ENCODE measurements around the gene CDH13. TPM values are rescaled to one million over a fixed set of nuclear protein-coding genes. Genes with fewer than 3 reads are reported as not detected.

Gene CDH13
- total and polyA plus RNA-seq, 2 experiments from 2014 or later: 1.6 to 4.4 TPM

- TF ChIP-seq JUNB (IDR thresholded peaks at IDR 0.05; ENCODE audit: unreplicated experiment) (no peak), CTCF (conservative IDR thresholded peaks at IDR 0.05; ENCODE audit: low read depth in 2 of 2) (no peak)
Measured at GRCh38 chr16:83711069-83711468, 1084.3 kb downstream of the CDH13 start (continued).

- peak; percentile 43 for DNase-seq (ENCODE audit: low spot score)
- ATAC-seq: peak; percentile 46; the same call in 1 of the 3 replicates
- TF ChIP-seq EZH2phosphoT487 (IDR thresholded peaks at IDR 0.05; ENCODE audit: unreplicated experiment) (no peak), ZNF114 (CRISPR knock-in tag; IDR thresholded peaks at IDR 0.05) (no peak), ETS1 (IDR thresholded peaks at IDR 0.05) (no peak)
- Mint-ChIP-seq H3K27me3 (ENCODE audit: insufficient read depth, low read depth, poor library complexity) (peaks cover 3% of the 10 kb centered on the region), H3K4me3 (no peak overlapping the region), H3K27ac (no peak overlapping the region), H3K4me1 (peaks cover 13% of the 10 kb centered on the region; the same call in 2 of the 3 replicates), H3K36me3 (ENCODE audit: low read depth) (no peaks in the 10 kb centered on the region), H3K9me3 (no peaks in the 10 kb centered on the region; the same call in 1 of the 3 replicates)
- no peaks in the 10 kb centered on the region for H3K27me3 ChIP-seq (ENCODE audit: insufficient read depth)
- H3K27ac ChIP-seq (ENCODE audit: low read depth): no peak overlapping the region
- H3F3A ChIP-seq (replicated peaks; ENCODE audit: low read depth): no peaks in the 10 kb centered on the region
- H2AFZ ChIP-seq: no peak overlapping the region
- H3K36me3 ChIP-seq (ENCODE audit: insufficient read depth): no peaks in the 10 kb centered on the region
- no peak overlapping the region for H3K4me3 ChIP-seq
- no peak overlapping the region for H3K4me2 ChIP-seq
- no peaks in the 10 kb centered on the region for H3K79me2 ChIP-seq (replicated peaks; ENCODE audit: insufficient read depth)
- H3K9me2 ChIP-seq (ENCODE audit: insufficient read depth): 0 out of 2 replicates have a peak, but pooled peaks cover under 1% of the 10 kb centered on the region
- H4K20me1 ChIP-seq (replicated peaks; ENCODE audit: insufficient read depth): no peaks in the 10 kb centered on the region
- H3K4me1 ChIP-seq (ENCODE audit: insufficient read depth): no peaks in the 10 kb centered on the region; the same call in 1 of the 2 replicates
Measured at GRCh38 chr16:83713597-83713996, 1086.8 kb downstream of the CDH13 start.

GRCh38 chr16:83714286-83714685 lies 1087.5 kb downstream of the CDH13 start:
- DNase-seq (ENCODE audit: low spot score) (no peak), ATAC-seq (no peak)
- no peak overlapping the region for H3K4me2 ChIP-seq
- no peak overlapping the region for H2AFZ ChIP-seq
- H3K27me3 ChIP-seq (ENCODE audit: insufficient read depth): no peaks in the 10 kb centered on the region
- no peaks in the 10 kb centered on the region for H3K36me3 ChIP-seq (ENCODE audit: insufficient read depth)
- H3K36me3 Mint-ChIP-seq (ENCODE audit: low read depth): no peaks in the 10 kb centered on the region
- no peak overlapping the region for H3K27ac ChIP-seq (ENCODE audit: low read depth)
- H4K20me1 ChIP-seq (replicated peaks; ENCODE audit: insufficient read depth): no peaks in the 10 kb centered on the region
- no peak overlapping the region for H3K4me3 Mint-ChIP-seq
- no peak overlapping the region for H3K27ac Mint-ChIP-seq
- H3K4me1 Mint-ChIP-seq: peaks cover 13% of the 10 kb centered on the region; the same call in 2 of the 3 replicates
- H3K79me2 ChIP-seq (replicated peaks; ENCODE audit: insufficient read depth): no peaks in the 10 kb centered on the region
- no peaks in the 10 kb centered on the region; the same call in 1 of the 2 replicates for H3K4me1 ChIP-seq (ENCODE audit: insufficient read depth)
- H3K9me2 ChIP-seq (ENCODE audit: insufficient read depth): no peaks in the 10 kb centered on the region
- TF ChIP-seq STAT1 (IDR thresholded peaks at IDR 0.05; ENCODE audit: unreplicated experiment): no peak
- TF ChIP-seq CREB1 (CRISPR knock-in tag; IDR thresholded peaks at IDR 0.05; ENCODE audit: low read depth): no peak
- no peak for TF ChIP-seq POLR2AphosphoS5 (IDR thresholded peaks at IDR 0.05; ENCODE audit: low read depth)
- TF ChIP-seq JUNB (IDR thresholded peaks at IDR 0.05; ENCODE audit: unreplicated experiment): no peak
- TF ChIP-seq ZNF331 (CRISPR knock-in tag; IDR thresholded peaks at IDR 0.05; ENCODE audit: low read depth): no peak
- TF ChIP-seq REST (IDR thresholded peaks at IDR 0.05; ENCODE audit: unreplicated experiment): no peak
- TF ChIP-seq CTCF (conservative IDR thresholded peaks at IDR 0.05; ENCODE audit: low read depth in 2 of 2): no peak
- TF ChIP-seq ETS1 (IDR thresholded peaks at IDR 0.05): no peak
- TF ChIP-seq EZH2phosphoT487 (IDR thresholded peaks at IDR 0.05; ENCODE audit: unreplicated experiment): no peak
- TF ChIP-seq ZNF114 (CRISPR knock-in tag; IDR thresholded peaks at IDR 0.05): no peak
- TF ChIP-seq NANOG (IDR thresholded peaks at IDR 0.05; ENCODE audit: borderline replicate concordance): no peak
- TF ChIP-seq EZH2 (IDR thresholded peaks at IDR 0.05; ENCODE audit: low read depth, unreplicated experiment): no peak
- H3K9me3 Mint-ChIP-seq: no peaks in the 10 kb centered on the region; the same call in 1 of the 3 replicates
- peaks cover 5% of the 10 kb centered on the region for H3K27me3 Mint-ChIP-seq (ENCODE audit: insufficient read depth, low read depth, poor library complexity)
- no peaks in the 10 kb centered on the region for H3F3A ChIP-seq (replicated peaks; ENCODE audit: low read depth)
- H3K4me3 ChIP-seq: no peak overlapping the region

All from GM23338 (cell line).